ENCODE results near the gene DNAJB12.
A peak's percentile ranks its signal among the peaks of the same experiment; 100 is the strongest.
"Not testable (repeated sequence)": the region's sequence is repeated elsewhere in the genome, so short reads cannot be mapped to it uniquely, and the experiment has no call there.

Gene DNAJB12

GRCh38 chr10:72354356-72355213 lies at the start of gene DNAJB12:
Gene DNAJB12 (minus strand): TSS chr10:72354919. CDS start chr10:72354897, 22 bp downstream.
- DNase-seq, result peak; percentile 94

- not testable (repeated sequence) for DNase-seq
Observed at GRCh38 chr10:72395581-72395980, 40.9 kb upstream of the DNAJB12 start.

GRCh38 chr10:72392571-72392970 lies 37.9 kb upstream of the DNAJB12 start:
- DNase-seq, result no peak

- DNase-seq, result no peak
Observed at GRCh38 chr10:72390764-72391163, 36.0 kb upstream of the DNAJB12 start.

GRCh38 chr10:72389716-72390115 lies 35.0 kb upstream of the DNAJB12 start:
- no peak for DNase-seq

GRCh38 chr10:72389014-72389413 lies 34.3 kb upstream of the DNAJB12 start:
- DNase-seq, result no peak

- no peak for DNase-seq
Observed at GRCh38 chr10:72388062-72388461, 33.3 kb upstream of the DNAJB12 start.

GRCh38 chr10:72386916-72387586 lies 32.3 kb upstream of the DNAJB12 start:
- DNase-seq, result no peak

GRCh38 chr10:72385724-72386123 lies 31.0 kb upstream of the DNAJB12 start:
- no peak for DNase-seq

- not testable (repeated sequence) for DNase-seq
Observed at GRCh38 chr10:72384982-72385381, 30.3 kb upstream of the DNAJB12 start.

GRCh38 chr10:72379776-72380175 lies 25.1 kb upstream of the DNAJB12 start:
- DNase-seq, result no peak

- peak; percentile 17 for DNase-seq
Observed at GRCh38 chr10:72379062-72379461, 24.3 kb upstream of the DNAJB12 start.

- DNase-seq, result no peak
Observed at GRCh38 chr10:72375585-72375984, 20.9 kb upstream of the DNAJB12 start.

- no peak for DNase-seq
Observed at GRCh38 chr10:72375173-72375572, 20.5 kb upstream of the DNAJB12 start.

GRCh38 chr10:72370201-72370722 lies 15.5 kb upstream of the DNAJB12 start:
- DNase-seq, result peak; percentile 83

- DNase-seq, result no peak
Observed at GRCh38 chr10:72367301-72367960, 12.7 kb upstream of the DNAJB12 start.

GRCh38 chr10:72365106-72365895 lies 10.6 kb upstream of the DNAJB12 start:
- DNase-seq, result no peak

- DNase-seq, result peak; percentile 92
Observed at GRCh38 chr10:72364239-72364777, 9.6 kb upstream of the DNAJB12 start.

- DNase-seq, result no peak
Observed at GRCh38 chr10:72356987-72357386, 2.3 kb upstream of the DNAJB12 start.

GRCh38 chr10:72356115-72356514 lies 1.4 kb upstream of the DNAJB12 start:
- no peak for DNase-seq

- no peak for DNase-seq
Observed at GRCh38 chr10:72355214-72355555, 466 bp upstream of the DNAJB12 start.

- DNase-seq, result no peak
Observed at GRCh38 chr10:72353965-72354355, 759 bp downstream of the DNAJB12 start.

Data from activated CD4-positive, alpha-beta T cell treated with anti-CD3 and anti-CD28 coated beads, Interleukin-10, Interleukin-2, amounts not matched to agents 100 ng/mL and 50 ng/mL, durations not matched to agents 16 hours and 8 hours (primary cell).